Spleen (tissue), 11 donors: ENCODE data around the gene ODF4. TPM values are rescaled to one million over a fixed set of nuclear protein-coding genes. Genes with fewer than 3 reads are reported as not detected.

Experiments used
- DNase-seq: peaks from one replicate; pipeline ENCODE4 v3.0.0-alpha.2; 2020
- H3K27ac ChIP-seq, 8 donors: fragments of 200-600 bp; sonication (generic) in 7 of 8; 1 replicate in 4 of 8; 2 replicates in 4 of 8; pipeline versions ENCODE4 v1.5.0 to v1.8.0; 2016 to 2021; ENCODE audit warnings: inconsistent platforms in 4 of 8, mild to moderate bottlenecking in 4 of 8, moderate library complexity in 1 of 8
- H3K27me3 ChIP-seq, 7 donors: fragments of 200-600 bp; sonication (generic) in 6 of 7; replicated peaks in 1 of 7; 1 replicate in 4 of 7; 2 replicates in 3 of 7; pipeline versions ENCODE4 v1.5.0 to v1.8.0; 2016 to 2021; ENCODE audit warnings: inconsistent platforms in 3 of 7, mild to moderate bottlenecking in 1 of 7
- H3K36me3 ChIP-seq, 6 donors: fragments of 200-600 bp; sonication (generic) in 5 of 6; 1 replicate in 4 of 6; 2 replicates in 2 of 6; pipeline versions ENCODE4 v1.5.0 to v1.8.0; 2016 to 2021; ENCODE audit warnings: inconsistent platforms in 2 of 6
- H3K4me1 ChIP-seq, 6 donors: fragments of 200-600 bp; sonication (generic) in 5 of 6; 1 replicate in 3 of 6; 2 replicates in 3 of 6; pipeline versions ENCODE4 v1.5.0 to v1.8.0; 2016 to 2021; ENCODE audit warnings: inconsistent platforms in 3 of 6
- H3K4me3 ChIP-seq, 8 donors: fragments of 200-600 bp; sonication (generic) in 7 of 8; 1 replicate in 4 of 8; 2 replicates in 4 of 8; pipeline versions ENCODE4 v1.5.0 to v1.8.0; 2016 to 2021; ENCODE audit warnings: inconsistent platforms in 4 of 8, mild to moderate bottlenecking in 4 of 8, moderate library complexity in 2 of 8
- H3K9me3 ChIP-seq, 8 donors: fragments of 200-600 bp; sonication (generic) in 7 of 8; 1 replicate in 4 of 8; 2 replicates in 4 of 8; pipeline versions ENCODE4 v1.5.0 to v1.8.0; 2016 to 2021; ENCODE audit warnings: inconsistent platforms in 4 of 8
- CTCF ChIP-seq, 11 experiments: fragments of 200-600 bp in 7 of 11; fragments of 450-650 bp in 4 of 11; sonication (generic) in 4 of 11; IDR thresholded peaks in 8 of 11; conservative IDR thresholded peaks in 3 of 11; 1 replicate in 7 of 11; 2 replicates in 4 of 11; pipeline versions ENCODE4 v1.4.0 to v1.8.0; 2016 to 2021; ENCODE audit warnings: antibody characterized with exemption in 11 of 11, inconsistent platforms in 4 of 11, mild to moderate bottlenecking in 1 of 11
- POLR2A ChIP-seq, 3 donors: fragments of 450-650 bp; IDR thresholded peaks; one replicate each; pipeline ENCODE4 v1.5.1; 2017; ENCODE audit warnings: antibody characterized with exemption in 3 of 3, mild to moderate bottlenecking in 1 of 3
- POLR2AphosphoS5 ChIP-seq, 3 donors: sonication (generic); formaldehyde crosslinking; IDR thresholded peaks; one replicate each; pipeline ENCODE4 v1.5.1; 2017; ENCODE audit warnings: antibody characterized with exemption in 3 of 3
- WGBS, 5 donors: extraction: QIAGEN DNeasy Blood & Tissue Kit in 3 of 5; methylation state at CpG; one replicate each; pipeline versions ENCODE4 v1.1.5 to v1.1.7; 2013 to 2018; 5-methylcytosine and 5-hydroxymethylcytosine counted together
- intact Hi-C: fragments of 100-400 bp; cut with DNase I; formaldehyde crosslinking; loops from one replicate; pipeline ENCODE4 v1.15.0; 2023; ENCODE audit warnings: low total_unique reads
- polyA plus RNA-seq, 3 donors: library from polyadenylated mRNA; stranded (reverse); fragments of 200-250 nt; gene quantifications; one replicate each; pipeline ENCODE4 v1.2.1, GENCODE V29; 2013
- total RNA-seq, 7 donors: library from RNA; depleted of rRNA in 3 of 7; stranded (reverse); fragments of >200 nt in 3 of 7; fragmentation: NEBNext Ultra II Directional in 4 of 7; extraction: Animal tissue kit (Norgen Biotek cat#: 25700) in 4 of 7; gene quantifications; one replicate each; pipeline versions ENCODE4 v1.1.0 to v1.2.1, GENCODE V29; 2016 to 2021
- donor health status: healthy with polysubstance abuse.
- donor health status: DM: no; HTN: no; CAD: no; lungs with moderate emphysema.
- donor health status: DM: no; HTN: no; CAD: no.
- donor health status: Bipolar disorder and iron deficiency.
- donor health status: healthy.
- donor health status: DM: no; HTN: no; CAD: no.
- donor health status: DM: yes; HTN: yes; CAD: no.

ODF4 gene
- total and polyA plus RNA-seq, 10 donors = not detected

GRCh38 chr17:8384801-8385378 is 45.2 kb downstream of the ODF4 start:
- Histone ChIP-seq H3K27me3 (no peaks in the 10 kb centered on the region), H3K9me3 (no peaks in the 10 kb centered on the region), H3K36me3 (peaks cover 0 to 22% (median 20%) of the 10 kb centered on the region in 6 donors), H3K4me3 (peak overlapping the region in 1 of 8 donors; percentile 95), H3K4me1 (peaks cover 35 to 63% (median 41%) of the 10 kb centered on the region in 6 donors), H3K27ac (peak overlapping the region in 3 of 8 donors; percentile 22 to 62 (median 47))
- WGBS, 5 donors = 70 to 87% (median 74%) methylated on average over 12 of the region's 12 CpGs
- intact Hi-C loops = no loop called here
- DNase-seq = no peak
- TF ChIP-seq POLR2A (IDR thresholded peaks at IDR 0.05) (no peak), CTCF (IDR thresholded peaks at IDR 0.05 in 8 of 11, conservative IDR thresholded peaks at IDR 0.05 in 3 of 11) (no peak), POLR2AphosphoS5 (IDR thresholded peaks at IDR 0.05) (no peak)

GRCh38 chr17:8386841-8387240 is 47.2 kb downstream of the ODF4 start:
- H3K27me3 ChIP-seq = no peaks in the 10 kb centered on the region
- TF ChIP-seq CTCF (IDR thresholded peaks at IDR 0.05 in 8 of 11, conservative IDR thresholded peaks at IDR 0.05 in 3 of 11) = no peak
- no peak for TF ChIP-seq POLR2A (IDR thresholded peaks at IDR 0.05)
- TF ChIP-seq POLR2AphosphoS5 (IDR thresholded peaks at IDR 0.05) = no peak
- H3K9me3 ChIP-seq = no peaks in the 10 kb centered on the region
- no peak overlapping the region for H3K4me3 ChIP-seq
- no peak for DNase-seq
- no peak overlapping the region for H3K27ac ChIP-seq
- H3K4me1 ChIP-seq = peaks cover 18 to 44% (median 21%) of the 10 kb centered on the region in 6 donors
- peaks cover 0 to 3% (median under 1%) of the 10 kb centered on the region in 6 donors for H3K36me3 ChIP-seq
- 65 to 87% (median 77%) methylated on average over 6 of the region's 6 CpGs for WGBS, 5 donors
- intact Hi-C loops = no loop called here

GRCh38 chr17:8387914-8388651 is 48.4 kb downstream of the ODF4 start:
- H3K27me3 ChIP-seq = peaks cover 0 to 7% (median 0%) of the 10 kb centered on the region in 7 donors
- no peak for DNase-seq
- 80 to 93% (median 85%) methylated on average over 7 of the region's 7 CpGs for WGBS, 5 donors

More at GRCh38 chr17:8387914-8388651, 48.4 kb downstream of the ODF4 start:
- Histone ChIP-seq H3K4me1 (peaks cover 12 to 40% (median 16%) of the 10 kb centered on the region in 6 donors), H3K27ac (peak overlapping the region in 2 of 8 donors; percentile 42 to 55), H3K36me3 (no peaks in the 10 kb centered on the region), H3K4me3 (no peak overlapping the region), H3K9me3 (no peaks in the 10 kb centered on the region)
- TF ChIP-seq POLR2A (IDR thresholded peaks at IDR 0.05) (no peak), CTCF (IDR thresholded peaks at IDR 0.05 in 8 of 11, conservative IDR thresholded peaks at IDR 0.05 in 3 of 11) (no peak), POLR2AphosphoS5 (IDR thresholded peaks at IDR 0.05) (no peak)
- intact Hi-C loops = no loop called here
